ENCODE data around the gene IL17A. TPM values are rescaled to one million over a fixed set of nuclear protein-coding genes. Genes with fewer than 3 reads are reported as not detected.

Gene IL17A
- total RNA-seq, 4 donors from 2014 or later: not detected

Small RNA genes within 50 kb of the gene (small RNA-seq; reads per million reads assigned to genes)
- gene MIR133B (not detected), gene MIR206 (not detected)

Other genes starting within 250 kb of the IL17A start
- gene PKHD1, start 98.8 kb upstream of the IL17A start, total RNA-seq: 1 to 10 TPM in 1 of 4 donors, under 1 TPM in 3; under 0.01 to 1.1 (median 0.35) TPM
- not detected for gene IL17F, start 58.1 kb downstream of the IL17A start, total RNA-seq
- gene MCM3, start 98.4 kb downstream of the IL17A start, total RNA-seq: 10 to 100 TPM; 22.9 to 30.9 (median 27.6) TPM
- gene PAQR8, start 175.8 kb downstream of the IL17A start, total RNA-seq: 1 to 10 TPM; 2.8 to 9.9 (median 4.3) TPM
- gene EFHC1, start 234.0 kb downstream of the IL17A start, total RNA-seq: 10 to 100 TPM; 26.2 to 33.9 (median 27.3) TPM

Data from subcutaneous adipose tissue (tissue), 4 donors.